ENCODE measurements around the gene ARRB1. TPM values are rescaled to one million over a fixed set of nuclear protein-coding genes. Genes with fewer than 3 reads are reported as not detected.

ARRB1 gene
- total RNA-seq, 1 experiment from 2014 or later, result 24.2 TPM

DNA sequence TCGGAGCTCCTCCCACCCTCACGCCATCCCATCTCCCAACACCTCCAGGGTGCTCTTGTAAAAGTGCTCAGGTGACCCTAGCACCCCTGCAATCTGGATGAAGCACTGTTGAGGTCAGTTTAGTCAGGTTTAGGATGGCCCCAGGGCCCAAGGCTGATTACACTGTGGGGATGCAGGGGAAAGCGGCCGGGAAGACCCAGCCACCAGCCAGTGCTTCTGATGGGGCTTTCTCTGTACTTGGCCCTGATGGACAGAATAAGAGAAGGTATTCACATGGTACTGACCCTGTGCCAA lies 82.1 kb downstream of the ARRB1 start:
- no TSS peak for BruUV-seq (replicated peaks)
- Histone ChIP-seq H3K4me1 (ENCODE audit: control insufficient read depth in 1 of 2, insufficient read depth in 2 of 2, low read length in 2 of 2) (no peaks in the 10 kb centered on the region), H4K20me1 (ENCODE audit: insufficient read depth) (no peaks in the 10 kb centered on the region), H3K27ac (ENCODE audit: low read depth, low read length) (no peak overlapping the region), H3K9me2 (ENCODE audit: insufficient read depth) (no peaks in the 10 kb centered on the region), H3K4me3 (replicated peaks in 1 of 2; ENCODE audit: low read depth in 1 of 2, low read length in 2 of 2) (no peak overlapping the region), H3K27me3 (ENCODE audit: insufficient read depth, low read length) (no peaks in the 10 kb centered on the region), H3K9ac (ENCODE audit: low read length) (no peak overlapping the region), H3K9me3 (ENCODE audit: control insufficient read depth in 1 of 2, insufficient read depth in 1 of 2, low read depth in 1 of 2, low read length in 2 of 2) (no peaks in the 10 kb centered on the region), H3K36me3 (ENCODE audit: control insufficient read depth in 1 of 2, insufficient read depth in 2 of 2, low read length in 2 of 2) (peaks cover 0 to 4% of the 10 kb centered on the region in 2 experiments; a peak in 1 of 4 replicates), H2AFZ (ENCODE audit: low read depth, low read length, poor library complexity, severe bottlenecking) (no peak overlapping the region), H3K4me2 (ENCODE audit: low read length) (no peak overlapping the region), H3K79me2 (ENCODE audit: insufficient read depth, low read length) (no peaks in the 10 kb centered on the region)
- TF ChIP-seq EZH2phosphoT487 (IDR thresholded peaks at IDR 0.05; ENCODE audit: borderline replicate concordance) (no peak), SIN3A (IDR thresholded peaks at IDR 0.05; ENCODE audit: low read depth) (no peak), POLR2AphosphoS5 (IDR thresholded peaks at IDR 0.05; ENCODE audit: low read depth, low read length) (no peak), EZH2 (IDR thresholded peaks at IDR 0.05) (no peak), ELF1 (IDR thresholded peaks at IDR 0.05; ENCODE audit: borderline replicate concordance, low read depth) (no peak), TCF7L2 (IDR thresholded peaks at IDR 0.05; ENCODE audit: borderline replicate concordance, extremely low read depth, insufficient read depth, insufficient read length) (no peak), JUND (IDR thresholded peaks at IDR 0.05) (no peak), ZFX (IDR thresholded peaks at IDR 0.05) (no peak), CBX3 (IDR thresholded peaks at IDR 0.05; ENCODE audit: low read depth) (no peak)
- TF ChIP-seq, protein P1, sequence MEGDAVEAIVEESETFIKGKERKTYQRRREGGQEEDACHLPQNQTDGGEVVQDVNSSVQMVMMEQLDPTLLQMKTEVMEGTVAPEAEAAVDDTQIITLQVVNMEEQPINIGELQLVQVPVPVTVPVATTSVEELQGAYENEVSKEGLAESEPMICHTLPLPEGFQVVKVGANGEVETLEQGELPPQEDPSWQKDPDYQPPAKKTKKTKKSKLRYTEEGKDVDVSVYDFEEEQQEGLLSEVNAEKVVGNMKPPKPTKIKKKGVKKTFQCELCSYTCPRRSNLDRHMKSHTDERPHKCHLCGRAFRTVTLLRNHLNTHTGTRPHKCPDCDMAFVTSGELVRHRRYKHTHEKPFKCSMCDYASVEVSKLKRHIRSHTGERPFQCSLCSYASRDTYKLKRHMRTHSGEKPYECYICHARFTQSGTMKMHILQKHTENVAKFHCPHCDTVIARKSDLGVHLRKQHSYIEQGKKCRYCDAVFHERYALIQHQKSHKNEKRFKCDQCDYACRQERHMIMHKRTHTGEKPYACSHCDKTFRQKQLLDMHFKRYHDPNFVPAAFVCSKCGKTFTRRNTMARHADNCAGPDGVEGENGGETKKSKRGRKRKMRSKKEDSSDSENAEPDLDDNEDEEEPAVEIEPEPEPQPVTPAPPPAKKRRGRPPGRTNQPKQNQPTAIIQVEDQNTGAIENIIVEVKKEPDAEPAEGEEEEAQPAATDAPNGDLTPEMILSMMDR (IDR thresholded peaks at IDR 0.05 in 2 of 3, conservative IDR thresholded peaks at IDR 0.05 in 1 of 3; ENCODE audit: borderline replicate concordance in 1 of 3, insufficient read depth in 1 of 3, low read depth in 2 of 3, low read length in 2 of 3), result no peak
- POLR2A ChIA-PET, result no interaction called here
- intact Hi-C loops (cut with micrococcal nuclease), result no loop called here
- DNase-seq (ENCODE audit: low read depth, low spot score) (no peak), ATAC-seq (no peak)
- CTCF ChIA-PET, result interaction anchor here (2.4 kb wide), 1 partner anchor 20 kb away, joined by 9 read pairs; no protein-coding TSS in a partner anchor
- RAD21 ChIA-PET (ENCODE audit: low non-redundant PET in 1 of 2, low total read pairs in 2 of 2, uncharacterized antibody in 2 of 2, unreplicated experiment in 2 of 2), result interaction anchor here in 1 of 2 experiments (0.6 kb wide), 1 partner anchor 129 kb away, joined by 3 read pairs; no protein-coding TSS in a partner anchor
